ENCODE measurements around the gene IL15RA. TPM values are rescaled to one million over a fixed set of nuclear protein-coding genes. Genes with fewer than 3 reads are reported as not detected.
"Not testable (repeated sequence)": the region's sequence is repeated elsewhere in the genome, so short reads cannot be mapped to it uniquely, and the experiment has no call there.

IL15RA gene
- total and polyA plus RNA-seq, 2 donors from 2014 or later, result 6.8 to 13.9 TPM

- FAIRE-seq, result no peak
- H3K4me1 ChIP-seq (ENCODE audit: control insufficient read depth in 2 of 3, insufficient read depth in 2 of 3, low read depth in 1 of 3, low read length in 3 of 3), result peaks cover 3 to 16% (median 15%) of the 10 kb centered on the region in 3 donors
These were observed 29.1 kb downstream of the IL15RA start for GRCh38 chr10:5948208-5948585.

GRCh38 chr10:5947471-5948207 lies 29.7 kb downstream of the IL15RA start:
- Histone ChIP-seq H3K4me1 (ENCODE audit: control insufficient read depth in 2 of 3, insufficient read depth in 2 of 3, low read depth in 1 of 3, low read length in 3 of 3) (peaks cover 3 to 16% (median 15%) of the 10 kb centered on the region in 3 donors), H3K9ac (ENCODE audit: low read length in 3 of 3) (no peak overlapping the region), H3K27ac (ENCODE audit: low read depth in 2 of 2, low read length in 2 of 2) (no peak overlapping the region), H3K27me3 (ENCODE audit: control insufficient read depth, insufficient read depth, low read length) (no peaks in the 10 kb centered on the region), H3K36me3 (ENCODE audit: control insufficient read depth in 2 of 3, insufficient read depth in 3 of 3, low read length in 3 of 3) (no peaks in the 10 kb centered on the region), H3K4me3 (ENCODE audit: low read length in 3 of 3) (no peak overlapping the region), H3K9me3 (ENCODE audit: control insufficient read depth in 2 of 3, insufficient read depth in 1 of 3, low read length in 3 of 3) (no peaks in the 10 kb centered on the region)
- intact Hi-C loops (cut with DNase I), result no loop called here
- DNase-seq (peak in 1 of 5 donors; percentile 38), FAIRE-seq (no peak)
- TF ChIP-seq CTCF (IDR thresholded peaks at IDR 0.05; ENCODE audit: borderline replicate concordance, extremely low read depth, insufficient read depth), result no peak

More at GRCh38 chr10:5948208-5948585, 29.1 kb downstream of the IL15RA start:
- DNase-seq, result peak in 1 of 5 donors; percentile 37
- Histone ChIP-seq H3K36me3 (ENCODE audit: control insufficient read depth in 2 of 3, insufficient read depth in 3 of 3, low read length in 3 of 3) (no peaks in the 10 kb centered on the region), H3K9me3 (ENCODE audit: control insufficient read depth in 2 of 3, insufficient read depth in 1 of 3, low read length in 3 of 3) (no peaks in the 10 kb centered on the region), H3K9ac (ENCODE audit: low read length in 3 of 3) (no peak overlapping the region), H3K4me3 (ENCODE audit: low read length in 3 of 3) (no peak overlapping the region), H3K27ac (ENCODE audit: low read depth in 2 of 2, low read length in 2 of 2) (no peak overlapping the region), H3K27me3 (ENCODE audit: control insufficient read depth, insufficient read depth, low read length) (no peaks in the 10 kb centered on the region)
- no peak for TF ChIP-seq CTCF (IDR thresholded peaks at IDR 0.05; ENCODE audit: borderline replicate concordance, extremely low read depth, insufficient read depth)
- intact Hi-C loops (cut with DNase I), result no loop called here

- intact Hi-C loops (cut with DNase I), result no loop called here
- Histone ChIP-seq H3K36me3 (ENCODE audit: control insufficient read depth in 2 of 3, insufficient read depth in 3 of 3, low read length in 3 of 3) (no peaks in the 10 kb centered on the region), H3K9me3 (ENCODE audit: control insufficient read depth in 2 of 3, insufficient read depth in 1 of 3, low read length in 3 of 3) (no peaks in the 10 kb centered on the region), H3K27me3 (ENCODE audit: control insufficient read depth, insufficient read depth, low read length) (no peaks in the 10 kb centered on the region), H3K4me3 (ENCODE audit: low read length in 3 of 3) (no peak overlapping the region), H3K4me1 (ENCODE audit: control insufficient read depth in 2 of 3, insufficient read depth in 2 of 3, low read depth in 1 of 3, low read length in 3 of 3) (peaks cover 3 to 19% (median 15%) of the 10 kb centered on the region in 3 donors), H3K9ac (ENCODE audit: low read length in 3 of 3) (no peak overlapping the region), H3K27ac (ENCODE audit: low read depth in 2 of 2, low read length in 2 of 2) (peak overlapping the region; percentile 11 to 64)
- no peak for TF ChIP-seq CTCF (IDR thresholded peaks at IDR 0.05; ENCODE audit: borderline replicate concordance, extremely low read depth, insufficient read depth)
- no peak for FAIRE-seq
- peak in 1 of 5 donors; percentile 43 for DNase-seq
These were observed 30.6 kb downstream of the IL15RA start for GRCh38 chr10:5946786-5947185.

- H3K4me3 ChIP-seq (ENCODE audit: low read length in 3 of 3); H3K9me3 ChIP-seq (ENCODE audit: control insufficient read depth in 2 of 3, insufficient read depth in 1 of 3, low read length in 3 of 3); H3K27me3 ChIP-seq (ENCODE audit: control insufficient read depth, insufficient read depth, low read length); H3K9ac ChIP-seq (ENCODE audit: low read length in 3 of 3); FAIRE-seq; H3K36me3 ChIP-seq (ENCODE audit: control insufficient read depth in 2 of 3, insufficient read depth in 3 of 3, low read length in 3 of 3); intact Hi-C loops (cut with DNase I): not testable (repeated sequence)
- DNase-seq, result peak in 1 of 5 donors; percentile 48
- H3K4me1 ChIP-seq (ENCODE audit: control insufficient read depth in 2 of 3, insufficient read depth in 2 of 3, low read depth in 1 of 3, low read length in 3 of 3), result peaks cover 3 to 19% (median 15%) of the 10 kb centered on the region in 3 donors
- peak overlapping the region; percentile 93 for H3K27ac ChIP-seq (ENCODE audit: low read depth in 2 of 2, low read length in 2 of 2)
These were observed 30.9 kb downstream of the IL15RA start for GRCh38 chr10:5946419-5946775.
